Epidermal melanocyte (primary cell): ENCODE measurements around the gene PSMB3.
A peak's percentile ranks its signal among the peaks of the same experiment; 100 is the strongest.

Source experiments
- DNase-seq: peaks from one replicate; pipeline ENCODE4 v3.0.0; 2011; ENCODE audit warnings: low spot score; ENCODE audit not compliant: insufficient read length

Gene PSMB3

DNA sequence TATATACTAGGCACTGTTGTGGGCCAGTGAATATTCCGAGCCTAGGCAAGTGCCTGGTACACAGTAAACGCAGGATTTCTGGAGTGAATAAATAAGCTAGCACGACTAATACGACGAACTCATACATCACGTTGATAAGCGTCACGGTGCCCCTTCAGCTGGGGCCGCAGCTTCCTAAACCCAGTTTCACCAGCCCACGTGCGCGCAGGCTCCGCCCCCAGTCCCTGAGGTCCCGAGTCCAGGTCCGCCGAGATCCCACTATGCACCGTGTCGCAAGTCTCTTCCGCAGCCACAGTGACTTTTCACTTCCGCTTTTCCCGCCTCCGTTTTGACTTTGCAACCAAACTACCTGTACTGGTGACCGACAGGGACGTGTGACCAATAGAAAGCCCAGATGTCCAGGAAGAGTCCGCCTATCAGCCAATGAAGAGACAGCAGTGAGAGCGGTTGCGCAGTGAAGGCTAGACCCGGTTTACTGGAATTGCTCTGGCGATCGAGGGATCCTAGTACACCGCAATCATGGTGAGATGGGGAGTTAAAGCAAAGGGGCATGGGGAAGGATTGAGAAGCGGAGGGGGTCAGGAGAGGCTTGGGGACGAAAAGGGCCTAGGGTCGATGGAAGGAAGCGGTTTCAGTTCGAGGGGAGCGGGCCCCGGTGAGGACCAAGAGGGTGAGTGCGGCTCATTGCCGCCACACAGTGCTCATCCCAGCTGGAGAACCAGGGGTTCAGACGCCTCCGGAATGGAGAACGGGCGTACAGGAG lies at the start of gene PSMB3:
Gene PSMB3, plus strand, starts transcription at position 434 of the 763 bp plus-strand sequence. Its CDS starts 86 bp downstream, at position 520.
- peak; percentile 98 for DNase-seq

GRCh38 chr17:38702916-38703741 lies 49.4 kb upstream of the PSMB3 start:
- no peak for DNase-seq

- peak; percentile 24 for DNase-seq
Measured at GRCh38 chr17:38703742-38704605, 48.6 kb upstream of the PSMB3 start.

DNA sequence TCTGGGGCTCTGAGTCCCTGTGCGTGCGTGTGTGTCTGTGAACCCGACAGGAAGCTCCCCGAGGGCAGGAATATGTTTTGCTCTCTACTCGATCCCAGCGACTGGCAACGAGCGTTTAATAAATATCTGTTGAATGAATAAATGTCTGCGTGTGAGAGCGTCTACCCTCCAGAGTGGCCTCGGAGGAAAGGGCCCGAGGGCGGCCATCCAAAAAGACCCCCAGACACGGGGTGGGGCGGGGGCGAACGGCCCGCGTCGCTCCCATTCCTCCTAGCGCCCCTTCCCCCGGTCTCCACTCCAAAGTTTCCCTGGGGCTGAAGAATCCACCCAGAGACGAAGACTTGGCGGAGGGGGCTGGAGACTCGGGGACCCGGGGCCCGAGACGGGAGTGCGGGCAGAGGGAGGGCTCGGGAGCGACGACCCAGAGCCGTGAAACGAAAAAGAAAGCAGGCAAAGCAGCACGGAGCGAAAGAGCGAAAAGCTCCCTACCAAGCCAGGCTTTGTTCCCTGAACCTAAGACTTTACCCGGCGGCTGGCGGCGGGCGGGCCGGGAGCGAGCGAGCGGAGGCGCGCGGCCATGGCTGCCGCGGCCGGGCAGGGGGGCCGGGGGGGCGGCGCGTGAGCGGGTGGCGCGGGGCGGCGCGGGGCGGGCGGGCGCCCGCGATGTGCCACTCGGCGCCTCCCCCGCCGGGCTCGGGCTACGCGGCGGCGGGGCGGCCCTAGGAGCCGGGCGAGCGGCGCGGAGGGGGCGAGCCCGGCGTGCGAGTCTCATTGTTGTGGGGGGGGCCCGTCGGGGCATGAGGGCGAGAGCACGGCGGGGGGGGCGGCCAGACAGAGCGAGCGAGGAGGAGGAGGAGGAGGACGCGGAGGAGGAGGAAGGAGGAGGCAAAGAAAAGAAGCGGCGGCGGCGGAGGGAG lies 47.7 kb upstream of the PSMB3 start, which contains the start of gene MLLT6:
Gene MLLT6, plus strand, starts transcription at position 668 of the 917 bp plus-strand sequence. CDS start 360 bp downstream, outside the sequence.
- DNase-seq, result peak; percentile 72

GRCh38 chr17:38705523-38705802 lies 47.1 kb upstream of the PSMB3 start:
- peak; percentile 42 for DNase-seq

- peak; percentile 38 for DNase-seq
Measured at GRCh38 chr17:38705803-38706504, 46.6 kb upstream of the PSMB3 start.

DNA sequence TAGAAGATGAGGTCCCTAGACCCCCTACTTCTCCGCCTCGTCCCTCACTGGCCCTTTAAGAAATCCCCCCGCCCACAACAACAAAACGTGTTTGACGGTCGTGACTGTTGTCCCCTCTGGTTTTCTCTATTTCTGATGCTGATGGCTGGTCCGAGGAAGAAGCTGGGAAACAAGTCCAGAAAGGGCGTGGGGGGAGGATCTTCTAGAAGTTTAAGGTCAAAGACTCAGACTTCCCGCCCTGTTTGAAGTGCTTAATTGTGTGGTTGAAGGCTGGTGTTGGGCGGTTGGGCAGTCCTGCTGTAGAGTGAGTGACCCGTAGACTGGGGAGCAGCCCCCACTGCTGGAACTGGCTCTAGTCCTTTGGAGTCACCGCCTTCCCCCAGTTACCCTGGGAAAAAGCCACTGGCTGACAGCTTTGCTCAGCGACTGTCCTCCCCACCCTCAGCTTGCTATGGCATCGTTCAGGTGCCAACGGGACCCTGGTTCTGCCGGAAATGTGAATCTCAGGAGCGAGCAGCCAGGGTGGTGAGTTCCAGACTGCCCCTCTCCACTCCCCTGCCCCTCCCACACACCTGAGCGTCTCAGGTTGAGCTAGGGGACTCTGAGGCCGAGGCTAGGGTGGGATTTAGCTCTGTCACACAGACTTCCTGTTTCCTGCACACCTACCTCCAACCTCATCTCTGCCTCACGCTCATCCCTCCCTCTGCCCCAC lies 45.9 kb upstream of the PSMB3 start:
- DNase-seq, result no peak

DNA sequence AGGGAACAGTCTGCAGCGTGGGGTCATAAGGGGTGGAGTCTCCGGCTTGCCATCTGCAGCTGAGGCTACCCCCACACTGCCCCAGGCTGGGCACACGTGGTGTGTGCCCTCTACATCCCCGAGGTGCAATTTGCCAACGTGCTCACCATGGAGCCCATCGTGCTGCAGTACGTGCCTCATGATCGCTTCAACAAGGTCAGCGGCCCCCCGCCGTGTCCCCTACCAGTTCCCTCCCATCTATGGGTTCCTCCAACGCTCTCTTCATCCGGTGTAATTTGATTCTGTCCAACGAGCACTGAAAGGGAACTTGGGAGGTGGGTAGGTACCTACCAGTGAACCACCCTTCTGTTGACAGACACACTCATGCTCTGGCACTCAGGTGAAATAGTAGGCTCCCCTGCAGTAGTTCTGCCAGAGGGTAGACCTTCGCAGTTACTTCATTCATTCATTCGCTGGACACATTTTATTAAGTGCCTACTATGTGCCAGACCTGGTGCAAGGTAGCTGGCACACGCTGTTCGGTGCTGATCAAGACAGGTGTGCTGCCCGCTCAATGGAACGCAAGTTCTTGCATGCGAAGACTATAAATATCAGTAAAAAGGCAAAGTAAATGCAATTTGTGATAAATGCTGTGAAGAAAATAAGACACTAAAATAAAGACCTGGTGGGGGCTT lies 44.7 kb upstream of the PSMB3 start:
- no peak for DNase-seq

DNA sequence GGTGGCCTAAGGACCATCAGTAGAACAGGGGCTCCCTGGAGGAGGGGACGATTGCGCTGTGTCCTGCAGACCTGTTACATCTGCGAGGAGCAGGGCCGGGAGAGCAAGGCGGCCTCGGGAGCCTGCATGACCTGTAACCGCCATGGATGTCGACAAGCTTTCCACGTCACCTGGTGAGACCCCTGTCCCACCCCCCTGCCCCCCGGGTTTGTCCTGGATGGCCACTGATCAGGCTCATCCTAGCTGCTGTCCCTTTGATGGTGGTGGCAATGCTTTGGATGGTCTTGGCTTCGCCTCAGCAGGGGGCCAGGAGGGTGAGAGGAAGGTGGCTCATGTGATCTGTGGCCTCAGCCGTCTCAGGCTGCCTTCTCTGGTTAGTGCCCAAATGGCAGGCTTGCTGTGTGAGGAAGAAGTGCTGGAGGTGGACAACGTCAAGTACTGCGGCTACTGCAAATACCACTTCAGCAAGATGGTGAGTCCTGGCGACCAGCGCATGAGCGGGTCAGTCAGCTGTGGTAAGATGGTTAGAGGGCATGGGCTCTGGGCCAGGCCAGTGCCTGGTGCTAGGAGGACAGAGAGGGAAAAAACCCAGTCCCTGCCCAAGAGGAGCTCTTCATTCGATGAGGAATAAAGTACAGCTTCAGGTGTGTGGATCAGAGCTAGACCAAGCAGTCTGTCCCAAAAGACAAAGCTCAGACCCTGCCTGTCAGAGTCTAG lies 43.3 kb upstream of the PSMB3 start:
- no peak for DNase-seq

GRCh38 chr17:38709864-38710603 lies 42.5 kb upstream of the PSMB3 start:
- no peak for DNase-seq

- DNase-seq, result no peak
Measured at GRCh38 chr17:38710604-38710962, 42.0 kb upstream of the PSMB3 start.

- no peak for DNase-seq
Measured at GRCh38 chr17:38710985-38711384, 41.6 kb upstream of the PSMB3 start.

- DNase-seq, result no peak
Measured at GRCh38 chr17:38711792-38712571, 40.6 kb upstream of the PSMB3 start.

GRCh38 chr17:38712593-38712992 lies 39.9 kb upstream of the PSMB3 start:
- DNase-seq, result no peak

DNA sequence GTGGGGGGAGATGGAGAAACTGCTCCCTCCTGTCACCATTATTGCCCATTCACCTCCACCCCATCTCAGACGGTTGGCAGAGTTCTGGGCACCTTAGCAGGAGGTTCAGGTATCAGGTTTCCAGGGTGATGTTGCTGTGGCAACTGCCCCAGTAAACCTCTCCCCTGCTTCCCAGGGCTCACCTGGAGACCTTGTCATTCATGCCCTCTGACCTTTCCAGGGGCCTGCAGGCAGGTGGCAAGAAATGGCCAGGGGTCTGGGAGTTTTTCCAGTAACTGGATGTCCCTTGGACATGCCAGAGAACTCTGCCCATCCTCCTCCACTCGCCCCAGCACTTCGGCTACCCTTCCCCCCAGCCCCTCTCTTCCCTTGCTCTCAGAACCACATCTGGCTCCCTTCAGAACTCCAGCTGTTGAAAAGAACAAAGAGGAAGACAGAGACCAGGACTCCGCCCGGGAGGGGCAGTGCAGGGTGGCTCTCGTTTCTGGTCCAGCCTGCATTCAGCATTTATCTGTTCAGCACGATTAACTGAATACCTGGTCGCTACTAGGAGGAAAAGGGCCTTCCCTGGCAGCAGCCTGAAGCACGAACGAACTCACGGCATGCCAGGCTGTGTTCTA lies 39.0 kb upstream of the PSMB3 start:
- no peak for DNase-seq

GRCh38 chr17:38715216-38715943 lies 37.2 kb upstream of the PSMB3 start:
- DNase-seq, result no peak
